Adipocyte (in vitro differentiated cells): Measurements from ENCODE around the gene MMP2.

Source experiments
- DNase-seq: peaks from one replicate; pipeline ENCODE4 v3.0.0-alpha.2; 2015; ENCODE audit warnings: low read depth
- H3K27me3 ChIP-seq: replicated peaks from 2 replicates; pipeline ENCODE4 v1.7.0; 2013; ENCODE audit warnings: mild to moderate bottlenecking, low read length, moderate library complexity; ENCODE audit not compliant: control insufficient read depth, insufficient read depth
- H3K36me3 ChIP-seq: 2 replicates; pipeline ENCODE4 v1.7.0; 2013; ENCODE audit warnings: low read length, mild to moderate bottlenecking, moderate library complexity; ENCODE audit not compliant: control insufficient read depth, insufficient read depth, severe bottlenecking
- H3K4me1 ChIP-seq: 2 replicates; pipeline ENCODE4 v1.7.0; 2013; ENCODE audit warnings: mild to moderate bottlenecking, low read length, moderate library complexity; ENCODE audit not compliant: control insufficient read depth, insufficient read depth
- H3K4me3 ChIP-seq: 2 replicates; pipeline ENCODE4 v1.7.0; 2013; ENCODE audit warnings: mild to moderate bottlenecking, low read length, moderate library complexity
- H3K9ac ChIP-seq: 2 replicates; pipeline ENCODE4 v1.7.0; 2013; ENCODE audit warnings: mild to moderate bottlenecking, low read length, moderate library complexity
- H3K9me3 ChIP-seq: 2 replicates; pipeline ENCODE4 v1.7.0; 2013; ENCODE audit warnings: mild to moderate bottlenecking, low read length, moderate library complexity; ENCODE audit not compliant: control insufficient read depth

MMP2 gene

DNA sequence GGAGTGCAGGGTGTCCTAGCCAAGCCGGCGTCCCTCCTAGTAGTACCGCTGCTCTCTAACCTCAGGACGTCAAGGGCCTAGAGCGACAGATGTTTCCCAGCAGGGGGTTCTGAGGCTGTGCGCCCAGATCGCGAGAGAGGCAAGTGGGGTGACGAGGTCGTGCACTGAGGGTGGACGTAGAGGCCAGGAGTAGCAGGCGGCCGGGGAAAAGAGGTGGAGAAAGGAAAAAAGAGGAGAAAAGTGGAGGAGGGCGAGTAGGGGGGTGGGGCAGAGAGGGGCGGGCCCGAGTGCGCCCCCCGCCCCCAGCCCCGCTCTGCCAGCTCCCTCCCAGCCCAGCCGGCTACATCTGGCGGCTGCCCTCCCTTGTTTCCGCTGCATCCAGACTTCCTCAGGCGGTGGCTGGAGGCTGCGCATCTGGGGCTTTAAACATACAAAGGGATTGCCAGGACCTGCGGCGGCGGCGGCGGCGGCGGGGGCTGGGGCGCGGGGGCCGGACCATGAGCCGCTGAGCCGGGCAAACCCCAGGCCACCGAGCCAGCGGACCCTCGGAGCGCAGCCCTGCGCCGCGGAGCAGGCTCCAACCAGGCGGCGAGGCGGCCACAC lies at the start of gene MMP2:
Gene MMP2 (plus strand): TSS at position 372 of the 603 bp plus-strand sequence. CDS start 282 bp downstream, outside the sequence.
- Histone ChIP-seq H3K36me3 (peaks cover 16% of the 10 kb centered on the region), H3K4me1 (peaks cover 73% of the 10 kb centered on the region), H3K4me3 (peak within 1 kb of the TSS; percentile 91), H3K27me3 (no peaks in the 10 kb centered on the region), H3K9ac (peak within 1 kb of the TSS; percentile 92), H3K9me3 (no peaks in the 10 kb centered on the region)
- DNase-seq: peak; percentile 86

DNA sequence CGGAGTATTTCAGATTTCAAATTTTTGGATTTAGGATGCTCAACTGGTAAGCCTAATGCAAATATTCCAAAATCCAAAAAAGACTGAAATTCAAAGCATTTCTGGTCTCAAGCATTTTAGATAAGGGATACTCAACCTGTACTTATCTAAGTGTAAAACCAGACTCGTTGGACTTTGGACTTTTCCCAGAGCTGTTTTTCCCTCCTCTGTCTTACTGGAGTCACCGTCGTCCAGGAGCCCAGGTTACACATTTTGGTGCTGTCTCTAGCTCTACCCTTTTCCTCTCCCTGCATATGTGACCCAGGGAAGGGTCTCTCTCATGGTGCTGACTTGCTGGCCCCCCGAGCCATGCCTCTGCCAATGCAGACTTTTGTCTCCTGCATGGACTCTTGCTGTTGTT lies 46.0 kb upstream of the MMP2 start:
- Histone ChIP-seq H3K4me1 (peaks cover 21% of the 10 kb centered on the region), H3K4me3 (no peak overlapping the region), H3K36me3 (no peaks in the 10 kb centered on the region), H3K9ac (no peak overlapping the region), H3K9me3 (no peaks in the 10 kb centered on the region), H3K27me3 (peaks cover 21% of the 10 kb centered on the region)
- DNase-seq: no peak

DNA sequence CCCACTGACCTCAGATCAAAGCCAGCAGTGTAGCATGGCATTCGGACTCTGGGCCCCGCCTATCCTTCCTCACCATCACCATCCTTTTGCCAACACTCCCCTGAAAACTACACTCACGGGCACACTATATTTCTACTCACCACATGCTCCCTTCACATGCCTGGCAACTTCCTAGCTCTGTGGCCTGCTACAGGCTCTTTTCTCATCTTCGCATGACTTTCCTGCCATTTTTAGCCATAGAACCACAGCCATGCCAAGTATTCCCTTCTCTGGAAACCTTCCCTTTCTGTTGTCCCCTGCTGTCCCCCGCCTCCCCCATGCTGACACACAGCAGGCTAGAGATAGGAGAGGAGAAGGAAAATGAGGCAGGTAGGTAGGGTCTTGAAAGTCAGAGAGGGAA lies 45.5 kb upstream of the MMP2 start:
- H3K27me3 ChIP-seq: peaks cover 21% of the 10 kb centered on the region
- no peaks in the 10 kb centered on the region for H3K36me3 ChIP-seq
- H3K9ac ChIP-seq: no peak overlapping the region
- H3K4me3 ChIP-seq: no peak overlapping the region
- peaks cover 24% of the 10 kb centered on the region for H3K4me1 ChIP-seq
- no peaks in the 10 kb centered on the region for H3K9me3 ChIP-seq
- DNase-seq: no peak

DNA sequence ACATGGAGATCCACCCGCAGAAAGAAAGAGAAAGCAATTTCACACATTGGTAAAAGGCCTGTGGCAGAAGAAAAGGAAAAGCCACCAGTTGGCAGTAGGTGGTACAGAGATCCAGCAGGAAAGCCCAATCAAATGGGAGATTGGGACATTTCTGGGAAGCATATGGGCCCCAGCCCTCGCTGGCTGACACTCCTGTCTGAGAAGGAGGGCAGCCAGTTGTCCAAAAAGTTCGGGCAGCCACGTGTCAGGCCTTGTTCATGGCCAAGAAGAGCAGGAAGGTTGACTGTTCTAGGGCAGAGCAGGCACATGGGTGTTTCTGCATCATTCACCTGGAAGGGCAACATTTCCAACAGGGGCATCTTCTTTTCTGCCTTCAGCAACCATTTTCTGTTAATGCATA lies 45.0 kb upstream of the MMP2 start:
- no peak overlapping the region for H3K9ac ChIP-seq
- peaks cover 28% of the 10 kb centered on the region for H3K4me1 ChIP-seq
- H3K4me3 ChIP-seq: no peak overlapping the region
- no peaks in the 10 kb centered on the region for H3K9me3 ChIP-seq
- DNase-seq: no peak
- H3K36me3 ChIP-seq: no peaks in the 10 kb centered on the region
- peaks cover 21% of the 10 kb centered on the region for H3K27me3 ChIP-seq

DNA sequence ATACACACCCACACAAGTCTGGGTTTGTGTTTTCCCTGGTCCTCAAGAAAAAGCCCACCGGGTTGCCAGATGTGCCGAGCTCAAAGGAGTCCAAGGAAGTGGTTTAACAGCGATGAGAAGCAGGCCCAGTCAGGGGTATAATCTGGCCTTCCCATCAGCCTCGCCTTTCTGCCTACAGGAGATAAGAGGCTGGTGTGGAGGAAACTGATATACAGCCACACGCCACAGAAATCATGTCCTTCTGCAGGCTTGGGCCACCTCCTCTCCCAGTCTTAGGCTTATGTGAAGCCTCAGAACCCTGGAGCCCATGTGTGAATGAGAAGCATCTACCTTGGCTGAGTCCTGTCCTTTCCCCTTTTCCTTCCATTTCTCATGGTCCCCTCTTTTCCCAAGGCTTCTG lies 43.6 kb upstream of the MMP2 start:
- no peak for DNase-seq
- Histone ChIP-seq H3K9me3 (no peaks in the 10 kb centered on the region), H3K9ac (no peak overlapping the region), H3K4me3 (no peak overlapping the region), H3K4me1 (peaks cover 41% of the 10 kb centered on the region), H3K36me3 (no peaks in the 10 kb centered on the region), H3K27me3 (peaks cover 20% of the 10 kb centered on the region)

DNA sequence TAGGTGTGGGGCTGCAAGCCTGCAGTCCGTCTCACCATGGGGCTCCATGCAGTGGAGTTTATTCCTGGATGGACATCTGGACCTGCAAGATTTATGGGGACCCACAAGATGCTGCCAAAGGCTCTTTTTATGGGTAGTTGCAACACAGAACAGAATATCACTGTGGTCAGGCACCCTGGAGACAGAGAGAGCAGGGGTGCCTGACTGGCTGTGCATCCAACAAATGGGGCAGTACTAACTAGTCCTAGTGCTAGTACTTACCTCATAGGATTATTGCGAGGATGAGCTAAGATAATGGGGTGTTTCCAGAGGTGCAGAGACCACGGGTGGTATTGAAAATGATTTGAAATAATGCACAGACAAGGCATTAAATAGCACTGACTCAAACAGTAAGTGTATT lies 42.4 kb upstream of the MMP2 start:
- peaks cover 28% of the 10 kb centered on the region for H3K27me3 ChIP-seq
- no peaks in the 10 kb centered on the region for H3K9me3 ChIP-seq
- H3K36me3 ChIP-seq: no peaks in the 10 kb centered on the region
- no peak overlapping the region for H3K4me3 ChIP-seq
- peaks cover 46% of the 10 kb centered on the region for H3K4me1 ChIP-seq
- H3K9ac ChIP-seq: no peak overlapping the region
- DNase-seq: no peak

DNA sequence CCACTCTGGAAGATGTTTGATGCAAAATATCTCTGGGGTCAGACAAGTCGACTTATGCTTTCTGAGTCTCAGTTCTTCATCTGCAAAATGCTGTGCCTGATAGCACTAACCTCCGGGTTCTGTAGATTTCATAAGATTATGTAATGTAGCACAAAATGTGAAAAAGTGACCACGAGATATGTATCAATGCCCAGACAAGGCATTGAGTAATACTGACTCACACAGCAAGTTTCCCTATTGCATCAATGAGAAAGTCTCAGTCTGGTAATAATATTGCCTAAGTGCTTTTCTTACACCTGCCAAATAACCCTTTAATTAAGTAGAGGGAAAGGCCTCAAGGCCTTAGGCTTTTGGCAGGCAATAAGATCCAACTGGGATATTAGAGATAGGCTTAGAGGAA lies 41.4 kb upstream of the MMP2 start:
- Histone ChIP-seq H3K9ac (peak overlapping the region; percentile 32), H3K36me3 (no peaks in the 10 kb centered on the region), H3K4me3 (no peak overlapping the region), H3K9me3 (no peaks in the 10 kb centered on the region), H3K4me1 (peaks cover 46% of the 10 kb centered on the region), H3K27me3 (peaks cover 24% of the 10 kb centered on the region)
- DNase-seq: peak; percentile 50

DNA sequence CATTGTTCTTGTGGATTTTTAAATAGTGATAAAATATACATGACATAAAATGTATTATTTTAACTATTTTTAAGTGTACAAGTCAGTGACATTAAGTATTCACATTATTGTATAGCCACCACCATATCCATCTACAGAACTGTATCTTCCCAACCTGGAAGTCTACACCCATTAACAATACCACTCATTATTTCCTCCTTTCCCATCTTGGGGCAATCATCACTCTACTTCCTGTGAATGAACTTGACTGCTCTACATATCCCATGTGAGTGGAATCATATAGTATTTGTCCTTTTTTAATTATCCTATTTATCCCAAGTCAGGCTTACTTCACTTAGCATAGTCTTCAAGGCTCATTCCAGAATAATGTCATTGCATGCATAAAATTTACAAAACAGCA lies 40.7 kb upstream of the MMP2 start:
- Histone ChIP-seq H3K27me3 (peaks cover 23% of the 10 kb centered on the region), H3K9me3 (no peaks in the 10 kb centered on the region), H3K4me3 (no peak overlapping the region), H3K4me1 (peaks cover 46% of the 10 kb centered on the region), H3K9ac (no peak overlapping the region), H3K36me3 (no peaks in the 10 kb centered on the region)
- no peak for DNase-seq

DNA sequence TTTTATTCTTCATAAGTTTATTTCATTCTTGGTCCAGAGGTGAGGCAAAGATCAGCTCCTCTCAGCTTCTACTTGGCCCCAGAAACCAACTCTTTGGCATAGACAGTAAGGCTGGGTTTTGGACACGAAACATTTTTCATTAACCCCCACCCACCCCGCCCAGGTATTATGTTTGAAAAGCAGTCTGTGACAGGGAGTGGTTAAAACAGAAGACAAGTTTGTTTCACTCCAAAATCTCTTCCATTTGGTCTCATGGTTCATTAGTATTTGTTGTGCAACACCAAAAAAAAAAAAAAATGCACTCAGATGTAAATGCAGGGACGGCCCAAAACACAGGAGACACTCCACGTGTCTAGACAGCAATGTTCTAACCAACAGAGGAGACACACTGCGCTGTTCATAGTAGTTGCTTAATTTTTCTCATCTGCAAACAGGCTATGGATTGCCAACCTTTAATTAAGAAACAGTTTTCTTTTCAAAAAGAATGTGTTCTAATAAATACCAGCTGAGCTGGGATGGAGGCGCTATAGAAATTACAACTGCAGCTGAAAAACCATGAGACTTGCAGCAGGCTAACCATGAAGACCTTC lies 39.8 kb upstream of the MMP2 start:
- DNase-seq: peak; percentile 4
- peaks cover 44% of the 10 kb centered on the region for H3K4me1 ChIP-seq
- H3K9me3 ChIP-seq: no peaks in the 10 kb centered on the region

DNA sequence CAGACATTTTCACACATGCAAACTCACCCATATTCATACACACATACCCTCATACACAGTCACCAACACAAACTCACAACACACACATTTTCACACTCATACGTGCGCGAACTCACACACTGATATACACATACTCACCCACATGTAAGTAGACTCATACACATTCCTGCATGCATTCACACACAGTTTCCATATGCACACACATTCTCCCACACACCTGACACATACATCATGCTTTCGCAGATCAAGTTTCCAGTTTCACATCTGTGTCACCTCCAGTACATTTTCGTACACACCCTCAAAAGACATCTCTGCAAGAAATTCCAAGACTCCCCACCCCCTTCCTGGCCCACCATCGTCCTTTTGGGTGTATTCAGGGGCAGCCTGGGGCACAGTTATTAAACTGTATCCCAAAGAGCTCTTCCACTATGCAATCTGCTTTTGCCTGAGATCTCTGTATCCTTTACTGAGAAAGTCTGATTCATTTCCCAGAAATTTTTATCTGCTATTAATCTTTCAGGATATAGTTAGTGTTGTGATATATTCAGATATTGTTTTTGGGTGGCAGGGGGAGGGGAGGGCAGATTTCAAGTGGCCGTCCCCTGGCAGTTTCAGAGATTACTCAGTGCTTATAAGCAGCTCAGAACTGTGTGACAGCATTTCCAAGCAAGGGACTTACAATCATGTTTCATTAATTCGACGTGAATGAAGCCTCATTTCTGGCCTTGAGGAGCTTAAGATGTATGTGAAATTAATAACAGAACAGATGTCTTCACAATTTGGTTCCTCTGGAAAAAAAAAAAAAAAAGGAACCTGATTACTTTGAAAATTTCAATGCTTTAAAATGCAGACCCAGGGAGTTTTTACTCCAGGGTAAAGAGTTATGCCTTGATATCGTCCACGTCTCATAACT lies 35.3 kb upstream of the MMP2 start:
- Histone ChIP-seq H3K4me1 (peaks cover 22% of the 10 kb centered on the region), H3K4me3 (no peak overlapping the region), H3K9ac (no peak overlapping the region), H3K36me3 (no peaks in the 10 kb centered on the region), H3K27me3 (peaks cover 9% of the 10 kb centered on the region), H3K9me3 (no peaks in the 10 kb centered on the region)
- DNase-seq: no peak

More for the DNA sequence above, 39.8 kb upstream of the MMP2 start:
- peak overlapping the region; percentile 69 for H3K9ac ChIP-seq
- H3K27me3 ChIP-seq: peaks cover 14% of the 10 kb centered on the region
- peak overlapping the region; percentile 35 for H3K4me3 ChIP-seq
- no peaks in the 10 kb centered on the region for H3K36me3 ChIP-seq

DNA sequence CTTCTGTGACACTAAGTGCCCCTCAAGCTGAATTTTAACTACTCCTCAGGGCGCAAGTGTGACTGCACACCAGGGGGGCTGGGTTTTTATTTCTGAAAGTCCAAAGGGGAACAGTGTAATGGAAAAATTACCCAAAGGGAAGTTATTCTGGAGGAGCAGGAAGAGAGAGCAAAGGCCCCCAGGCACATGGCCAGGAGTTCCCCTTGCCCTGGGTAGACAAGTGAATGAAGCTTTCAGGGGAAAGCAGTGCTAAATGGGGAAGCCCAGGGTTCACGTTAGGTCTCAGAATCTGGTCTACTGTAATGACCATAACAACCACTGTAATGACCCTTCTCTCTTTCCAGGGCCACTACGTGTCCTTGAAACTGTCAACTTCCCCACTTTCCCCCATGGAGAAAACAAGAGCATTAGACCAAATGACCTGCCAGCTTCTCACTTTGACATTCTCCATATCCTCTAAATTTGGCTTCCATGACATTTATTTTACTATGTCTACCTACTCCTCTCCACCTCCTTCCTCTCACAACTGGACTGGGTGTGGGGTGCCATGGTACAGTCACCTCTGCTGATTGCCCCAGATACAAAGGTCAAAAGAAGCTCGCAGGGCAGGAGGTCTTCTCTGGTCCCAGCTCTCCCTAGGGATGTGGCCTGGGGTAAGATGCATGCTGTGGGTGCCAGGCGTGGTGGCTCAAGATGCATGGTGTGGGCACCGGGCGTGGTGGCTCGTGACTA lies 34.1 kb upstream of the MMP2 start:
- no peaks in the 10 kb centered on the region for H3K36me3 ChIP-seq
- H3K27me3 ChIP-seq: peaks cover 9% of the 10 kb centered on the region
- H3K9me3 ChIP-seq: no peaks in the 10 kb centered on the region
- no peak for DNase-seq
- H3K4me1 ChIP-seq: peaks cover 10% of the 10 kb centered on the region
- H3K9ac ChIP-seq: no peak overlapping the region
- H3K4me3 ChIP-seq: no peak overlapping the region
